NCI-H345 (cell line): ENCODE measurements around the gene MYO7B.
"Not testable (repeated sequence)": the region's sequence is repeated elsewhere in the genome, so short reads cannot be mapped to it uniquely, and the experiment has no call there.

Source experiments
- DNase-seq: peaks from one replicate; lab custom pipeline; 2025; lab: John Stamatoyannopoulos, UW

MYO7B gene

DNA sequence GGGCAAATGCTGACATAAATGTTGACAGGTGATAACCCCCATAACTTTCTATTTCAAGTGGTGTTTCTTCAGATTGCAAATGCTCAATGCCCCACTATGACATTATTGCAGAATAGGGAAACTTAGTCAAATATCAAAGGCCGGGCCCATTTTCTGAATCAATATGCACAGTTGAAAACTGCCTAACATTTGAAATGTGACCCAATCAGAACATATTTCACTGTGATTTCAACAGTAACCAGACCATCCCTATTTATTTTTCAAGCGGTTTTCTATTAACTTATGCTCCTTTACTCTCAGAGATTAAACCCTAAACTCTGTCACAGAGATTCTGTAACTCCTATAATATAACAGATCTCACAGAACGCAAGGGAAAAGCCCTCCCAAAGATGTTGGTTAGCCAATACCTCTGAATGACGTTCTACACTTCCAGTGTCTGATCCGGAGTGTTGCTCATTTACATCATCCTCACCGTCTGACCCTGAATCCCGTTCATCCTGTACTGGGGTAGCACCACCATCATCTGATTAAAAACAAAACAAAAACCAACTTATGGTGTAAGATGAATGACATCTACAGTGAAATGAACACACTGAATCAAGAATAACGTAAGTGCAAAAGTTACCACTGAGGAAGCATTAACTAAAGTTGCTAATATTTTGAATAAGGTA is 12.1 kb upstream of the MYO7B start:
- DNase-seq: no peak

DNA sequence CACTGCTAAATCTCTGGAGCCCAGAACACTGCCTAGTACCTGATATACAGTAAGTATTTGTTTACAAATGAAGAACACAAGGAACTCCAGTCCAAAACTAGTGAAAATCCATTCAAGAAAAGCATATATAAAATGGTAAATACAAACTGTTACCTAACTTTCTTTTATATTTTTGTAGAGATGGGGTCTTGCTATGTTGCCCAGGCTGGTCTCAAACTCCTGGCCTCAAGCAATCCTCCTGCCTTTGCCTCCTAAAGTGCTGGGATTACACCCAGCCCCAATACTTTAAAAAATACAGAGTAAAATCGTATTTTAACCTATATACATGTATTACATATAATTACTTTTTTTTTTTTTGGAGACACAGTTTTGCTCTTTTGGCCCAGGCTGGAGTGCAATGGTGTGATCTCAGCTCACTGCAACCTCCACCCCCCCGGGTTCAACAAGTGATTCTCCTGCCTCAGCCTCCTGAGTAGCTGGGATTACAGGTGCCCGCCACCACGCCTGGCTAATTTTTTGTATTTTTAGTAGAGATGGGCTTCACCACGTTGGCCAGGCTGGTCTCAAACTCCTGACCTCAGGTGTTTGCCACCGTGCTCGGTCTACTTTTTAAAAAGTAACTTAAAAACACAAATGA is 11.2 kb upstream of the MYO7B start:
- DNase-seq: not testable (repeated sequence)

DNA sequence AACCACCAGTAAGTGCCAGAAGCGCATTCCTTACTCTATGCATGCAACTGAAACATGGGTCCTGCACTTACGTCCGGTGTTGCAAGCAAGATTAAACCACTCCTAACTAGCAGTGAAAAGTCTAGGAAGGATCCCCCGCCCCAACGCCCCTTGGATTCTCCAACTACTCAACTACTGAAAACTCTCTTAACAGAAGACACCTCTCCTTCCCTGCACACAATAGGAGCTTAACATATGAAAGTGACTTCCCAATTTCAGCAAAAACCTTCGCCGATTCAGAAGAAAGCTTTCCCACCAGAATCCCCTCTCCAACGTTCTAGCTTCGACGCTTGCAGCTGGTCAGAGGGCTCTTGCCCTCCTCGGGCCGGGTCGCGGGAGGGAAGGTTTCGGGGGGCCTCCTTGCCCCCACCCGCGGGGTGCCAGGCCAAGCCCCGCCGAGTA is 9.8 kb upstream of the MYO7B start:
- no peak for DNase-seq

DNA sequence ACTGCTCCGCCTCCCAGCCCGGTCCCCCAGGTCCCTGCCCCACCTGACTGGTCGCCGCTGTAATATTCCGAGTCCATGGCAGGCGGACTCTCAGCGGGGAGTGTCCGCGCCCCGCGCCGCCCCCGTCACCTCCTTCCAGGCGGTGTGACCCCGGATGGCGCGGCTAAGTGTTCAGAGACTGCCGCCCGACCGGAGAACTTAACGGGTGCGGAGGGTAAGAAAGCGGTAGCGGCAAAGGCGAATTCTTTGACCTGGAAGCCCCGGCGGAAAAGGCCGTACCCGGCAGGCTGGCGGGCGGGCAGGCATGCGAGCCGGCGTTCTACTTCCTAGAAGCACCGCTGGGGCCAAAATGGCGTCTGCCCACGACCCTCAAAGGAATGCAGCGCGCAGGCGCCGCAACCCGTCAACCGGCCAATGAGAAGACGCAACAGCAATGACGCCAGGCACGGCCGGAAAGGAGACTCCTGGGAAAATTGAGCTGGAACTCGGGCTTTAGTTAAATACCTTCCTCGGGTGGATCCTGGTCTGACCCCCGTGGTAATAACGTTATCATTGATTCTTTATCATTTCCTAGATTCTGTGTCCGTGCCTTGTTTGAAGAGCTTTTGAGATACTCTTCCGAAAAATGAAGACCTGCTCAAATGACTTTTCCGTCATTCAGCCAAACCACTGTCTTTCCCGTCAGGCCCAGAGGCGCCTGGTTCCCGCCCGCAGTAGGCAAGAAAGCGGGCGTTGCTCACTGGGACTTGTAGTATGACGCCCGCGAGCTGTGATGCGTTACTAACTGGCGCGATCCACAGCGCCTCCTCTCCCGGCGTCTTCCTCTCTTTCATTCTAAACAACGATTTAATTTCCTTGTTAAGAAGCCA is 9.1 kb upstream of the MYO7B start, which contains the start of gene IWS1:
IWS1 (minus strand) TSS at position 358 of the 869 bp plus-strand sequence; CDS start at position 77, 281 bp downstream.
- DNase-seq: peak; percentile 97

DNA sequence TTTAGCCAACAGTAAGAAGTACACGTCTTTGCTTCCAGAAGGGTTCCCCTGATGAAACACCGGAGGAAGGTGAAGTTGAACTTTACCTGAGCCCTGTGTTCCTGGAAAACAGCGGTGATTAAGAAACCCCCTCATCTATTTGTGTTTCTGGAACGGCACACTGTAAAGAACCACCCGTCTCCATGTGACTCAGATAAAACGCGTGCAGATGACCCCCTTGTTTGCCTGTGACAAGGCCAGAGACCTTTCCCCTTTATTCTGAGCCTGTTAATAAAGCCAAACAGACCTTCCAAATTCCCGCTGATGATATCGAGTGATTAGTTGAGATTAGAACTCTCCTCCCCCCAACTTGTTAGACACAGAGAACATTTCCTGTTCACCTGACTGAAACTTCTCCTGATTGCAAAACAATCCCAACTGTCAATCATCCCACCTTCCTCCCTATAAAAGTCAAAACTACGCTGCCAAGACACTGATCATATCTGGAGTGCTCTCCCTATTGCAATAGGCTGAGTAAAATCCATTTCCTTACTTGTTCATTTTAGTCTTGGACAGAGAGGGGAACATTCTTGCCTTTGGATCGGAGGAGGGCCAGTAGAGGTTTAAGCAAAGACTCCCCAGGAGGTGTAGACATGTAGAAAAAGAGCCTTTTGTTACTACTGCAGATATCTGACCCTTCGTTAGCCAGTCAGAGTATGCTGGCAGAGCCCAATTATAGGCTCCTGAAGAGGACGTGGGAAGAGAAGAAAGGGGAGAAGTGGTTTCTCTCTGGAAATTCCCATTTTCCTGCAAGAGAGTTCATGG is 8.3 kb upstream of the MYO7B start:
- no peak for DNase-seq

DNA sequence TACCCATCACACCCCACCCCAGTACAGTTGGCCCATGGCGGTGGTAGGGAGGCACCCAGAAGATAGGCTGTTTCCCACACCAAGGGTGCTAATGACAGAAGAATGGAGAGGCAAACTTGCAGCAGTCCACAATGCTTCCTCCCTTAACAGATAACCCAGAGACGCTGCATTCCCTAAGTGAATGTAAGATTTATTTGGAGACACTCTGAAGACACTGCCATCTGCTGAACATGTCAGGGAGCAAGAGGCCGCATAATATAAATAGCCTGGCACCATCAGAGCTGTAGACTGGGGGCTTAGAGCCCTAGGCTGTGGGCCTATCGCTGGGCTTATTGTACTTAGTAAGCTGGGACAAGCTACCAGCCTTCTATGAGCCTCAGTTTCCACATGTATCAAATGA is 7.0 kb upstream of the MYO7B start:
- no peak for DNase-seq

DNA sequence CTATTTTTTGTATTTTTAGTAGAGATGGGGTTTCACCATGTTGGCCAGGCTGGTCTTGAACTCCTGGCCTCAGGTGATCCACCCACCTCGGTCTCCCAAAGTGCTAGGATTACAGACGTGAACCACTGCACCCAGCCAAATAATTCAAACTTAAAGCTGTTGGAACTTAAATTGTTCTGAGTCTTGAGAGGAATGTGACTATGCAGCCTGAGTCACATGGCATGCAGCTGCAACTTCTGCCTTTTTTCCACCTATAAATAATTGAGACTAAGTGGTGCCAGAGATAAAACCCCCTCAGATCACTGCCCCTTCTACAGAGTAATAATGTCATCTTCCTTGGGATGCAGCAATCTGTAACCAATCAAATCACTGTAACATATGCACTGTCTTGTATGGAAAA is 6.1 kb upstream of the MYO7B start:
- DNase-seq: not testable (repeated sequence)

DNA sequence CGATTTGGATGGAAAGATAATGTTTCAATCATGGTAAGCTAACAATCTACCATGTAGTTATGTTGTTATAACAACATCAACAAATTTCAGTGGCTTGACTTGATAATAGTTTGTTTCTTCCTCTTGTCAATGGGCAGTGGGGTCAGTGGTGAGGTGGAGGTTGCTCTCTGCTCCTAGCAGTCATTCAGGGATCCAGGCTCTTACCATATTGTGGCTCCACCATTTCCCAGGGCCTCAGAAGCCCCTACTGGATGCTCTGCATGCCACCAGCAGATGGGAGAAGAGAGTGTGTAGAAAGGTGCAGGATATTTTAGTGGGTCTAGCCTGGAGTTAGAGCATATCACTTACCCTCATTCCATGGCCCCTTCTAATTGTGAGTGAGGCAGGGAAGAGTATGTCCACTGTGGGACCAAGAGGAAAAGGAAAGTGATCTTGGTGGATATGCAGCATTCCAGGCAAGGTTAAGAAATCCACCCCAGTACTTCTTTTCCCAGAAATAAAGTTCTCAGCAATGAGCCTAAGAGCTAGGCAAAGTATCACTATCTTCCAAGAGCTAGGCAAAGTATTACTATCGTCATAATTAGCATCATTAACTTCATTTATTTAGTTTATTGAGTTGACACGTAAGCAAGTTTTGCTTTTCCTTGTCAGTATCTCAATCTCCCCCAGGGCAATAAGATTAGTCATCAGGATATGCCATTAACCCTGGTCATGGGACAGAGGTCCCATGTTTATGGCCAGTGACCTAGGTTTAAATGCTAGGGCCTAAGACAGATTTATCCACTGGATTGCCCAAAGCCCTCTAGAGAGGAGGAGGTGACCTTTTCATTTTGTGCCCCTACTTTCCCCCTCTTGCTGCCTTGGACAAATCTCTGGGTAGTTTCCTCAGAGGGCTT is 5.0 kb upstream of the MYO7B start:
- DNase-seq: no peak

DNA sequence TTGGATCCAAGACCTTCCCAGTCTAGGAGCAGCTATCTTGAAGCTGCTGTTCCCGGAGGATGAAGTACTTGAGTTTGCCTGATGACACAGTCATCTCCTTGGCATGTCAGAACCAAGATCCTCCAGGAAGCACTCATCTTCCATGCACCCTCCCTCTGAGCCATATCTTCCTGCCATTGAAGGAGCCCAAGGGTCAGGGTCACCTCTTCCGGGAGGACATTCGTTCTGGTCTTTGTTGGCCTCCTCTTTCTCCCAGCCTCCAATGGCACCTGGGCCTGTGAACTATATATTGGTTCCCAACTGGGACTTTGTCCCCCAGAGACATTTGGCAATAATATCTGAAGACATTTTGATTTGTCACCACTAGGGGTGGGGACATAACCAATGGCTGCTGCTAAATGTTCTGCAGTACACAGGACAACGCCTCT is 4.2 kb upstream of the MYO7B start:
- no peak for DNase-seq

DNA sequence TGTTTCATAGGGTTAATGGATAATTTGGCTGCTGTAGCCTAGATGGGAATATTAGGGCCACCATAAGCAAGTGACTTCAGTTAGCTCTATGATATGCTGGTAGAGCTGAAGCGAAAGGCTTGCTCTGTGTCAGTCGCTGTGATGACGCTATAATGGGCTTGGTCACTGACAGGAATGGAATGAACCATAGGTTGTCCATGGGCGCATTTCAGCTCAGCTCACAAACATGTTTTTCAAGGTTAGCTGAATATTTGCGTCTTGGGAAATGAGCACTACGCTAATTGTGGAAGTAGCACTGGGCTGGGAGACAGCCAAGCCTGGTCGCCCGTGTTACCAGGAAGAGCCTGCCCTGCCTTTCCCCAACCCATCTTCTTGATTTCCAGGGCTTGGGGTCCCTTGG is 3.2 kb upstream of the MYO7B start:
- DNase-seq: no peak

DNA sequence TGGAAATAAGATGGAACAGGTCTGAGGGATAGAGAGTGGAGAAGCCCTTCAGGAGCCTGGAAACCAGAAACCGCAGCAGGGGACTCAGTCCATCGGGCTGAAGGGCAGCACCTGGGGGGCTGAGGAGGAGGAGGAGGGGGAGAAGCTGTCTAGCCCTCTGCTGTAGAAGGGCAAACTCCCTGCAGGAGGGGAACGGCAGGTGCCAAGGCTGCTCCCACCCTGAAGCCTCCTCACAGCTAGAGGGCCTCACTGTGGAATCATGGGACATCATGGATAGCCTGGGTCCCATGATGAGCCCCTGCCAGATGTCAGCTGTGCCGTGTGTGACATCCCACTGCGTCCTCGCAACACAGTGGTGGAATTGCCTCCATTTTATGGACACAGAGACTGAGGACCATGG is 435 bp downstream of the MYO7B start:
- no peak for DNase-seq

DNA sequence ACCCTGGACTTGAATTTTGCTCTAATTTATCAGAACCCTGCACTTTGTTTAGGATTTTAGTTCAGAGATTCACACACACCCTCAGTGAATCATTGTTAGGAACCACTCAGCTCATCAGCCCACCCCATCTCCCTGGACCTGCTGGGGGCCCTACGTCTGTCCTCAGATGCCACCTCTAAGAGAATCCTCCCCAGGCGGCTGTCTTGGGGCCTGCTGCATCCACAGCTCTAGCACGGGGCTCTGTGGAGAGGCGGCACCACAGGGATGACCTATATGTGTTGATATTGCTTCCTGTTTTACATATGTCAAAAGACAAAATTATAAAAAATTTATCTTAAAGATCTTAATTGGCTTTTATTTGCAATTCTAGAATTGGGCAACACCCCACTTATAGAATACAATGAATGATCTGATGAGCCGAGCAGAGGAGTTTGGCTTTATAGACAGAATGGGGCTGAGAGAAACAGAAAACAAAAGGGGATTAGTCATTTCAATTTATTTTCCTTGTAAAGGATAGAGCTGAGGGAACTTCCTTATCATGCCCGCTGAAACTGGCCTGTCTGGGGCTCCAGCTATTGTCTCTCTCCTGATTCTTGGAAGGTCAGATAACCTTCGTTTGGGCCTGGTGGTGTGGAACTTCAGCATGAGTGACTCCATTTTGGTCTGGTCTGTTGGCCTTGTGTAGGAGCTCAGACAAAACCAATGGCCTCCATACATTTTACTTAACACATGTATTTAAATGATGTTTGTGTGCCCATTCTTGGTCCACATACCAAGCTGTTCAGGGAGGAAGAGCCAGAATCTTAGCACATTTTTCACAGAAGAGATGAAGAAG is 1.4 kb downstream of the MYO7B start:
- DNase-seq: no peak

DNA sequence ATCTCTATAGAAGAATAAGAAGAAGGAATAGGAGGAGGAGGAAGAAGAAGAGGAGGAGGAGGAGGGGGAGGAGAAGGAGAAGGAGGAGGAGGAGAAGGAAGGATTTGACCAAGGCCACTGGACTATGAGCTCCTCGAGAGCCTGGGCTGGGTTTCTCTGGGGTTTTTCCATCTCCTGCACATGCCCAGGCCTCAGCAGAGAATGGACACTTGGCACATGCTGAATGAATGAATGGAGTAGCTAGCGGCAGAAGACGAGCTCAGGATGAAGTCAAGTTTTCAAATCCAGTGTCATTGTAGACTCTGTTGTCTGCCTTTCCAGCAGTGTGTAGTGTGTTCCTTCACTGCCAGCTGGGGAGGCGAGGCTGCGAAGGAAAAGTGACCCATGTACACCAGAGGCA is 2.2 kb downstream of the MYO7B start:
- DNase-seq: no peak

DNA sequence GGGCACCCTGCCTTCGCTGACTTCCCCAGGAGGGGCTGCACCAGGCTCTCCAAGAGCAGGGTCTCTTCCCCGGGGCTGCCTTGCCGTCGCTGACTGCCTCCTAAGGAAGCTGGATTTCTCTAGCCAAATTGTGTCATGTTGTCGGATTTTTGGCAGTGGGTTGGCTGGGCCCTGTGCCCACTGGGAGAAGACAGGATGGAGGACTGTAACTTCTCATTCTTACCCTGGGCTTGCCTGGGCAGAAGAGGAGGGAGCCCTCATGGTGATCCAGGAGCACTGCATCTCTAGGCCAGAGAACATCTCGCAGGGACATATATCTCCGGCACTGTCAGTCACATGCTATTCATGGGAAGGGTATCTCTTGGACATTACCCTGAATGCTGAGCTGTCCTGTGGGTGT is 6.3 kb downstream of the MYO7B start:
- no peak for DNase-seq

DNA sequence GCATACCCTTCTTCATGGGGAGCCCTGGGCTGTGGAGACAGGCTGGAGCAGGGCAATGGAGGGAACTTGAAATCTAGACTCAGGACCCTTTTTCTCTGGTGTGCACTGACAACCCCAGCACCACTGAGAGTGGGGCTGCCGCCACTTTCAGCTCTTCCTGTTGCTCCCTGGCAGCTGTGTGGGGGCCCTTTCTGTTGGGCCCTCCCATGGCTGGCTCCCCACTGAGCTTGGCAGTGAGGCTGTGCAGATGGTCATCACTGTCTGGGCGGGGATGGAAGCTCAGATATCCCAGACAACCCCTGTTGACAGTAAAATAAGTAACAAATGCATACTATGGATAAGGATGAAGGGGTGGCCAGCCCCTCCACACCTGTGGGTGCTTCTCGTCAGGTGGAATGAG is 6.7 kb downstream of the MYO7B start:
- DNase-seq: no peak

DNA sequence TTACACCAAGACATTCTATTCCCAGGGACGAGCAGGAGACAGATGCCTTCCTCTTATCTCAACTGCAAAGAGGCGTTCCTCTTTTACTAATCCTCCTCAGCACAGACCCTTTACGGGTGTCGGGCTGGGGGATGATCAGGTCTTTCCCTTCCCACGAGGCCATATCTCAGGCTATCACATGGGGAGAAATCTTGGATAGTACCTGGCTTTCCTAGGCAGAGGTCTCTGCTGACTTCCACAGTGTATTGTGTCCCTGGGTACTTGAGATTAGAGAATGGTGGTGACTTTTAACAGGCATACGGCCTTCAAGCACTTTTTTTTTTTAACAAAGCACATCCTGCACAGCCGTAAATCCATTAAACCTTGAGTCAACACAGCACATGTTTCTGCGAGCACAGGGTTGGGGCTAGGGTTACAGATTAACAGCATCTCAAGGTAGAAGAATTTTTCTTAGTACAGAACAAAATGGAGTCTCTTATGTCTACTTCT is 7.6 kb downstream of the MYO7B start:
- DNase-seq: peak; percentile 16

DNA sequence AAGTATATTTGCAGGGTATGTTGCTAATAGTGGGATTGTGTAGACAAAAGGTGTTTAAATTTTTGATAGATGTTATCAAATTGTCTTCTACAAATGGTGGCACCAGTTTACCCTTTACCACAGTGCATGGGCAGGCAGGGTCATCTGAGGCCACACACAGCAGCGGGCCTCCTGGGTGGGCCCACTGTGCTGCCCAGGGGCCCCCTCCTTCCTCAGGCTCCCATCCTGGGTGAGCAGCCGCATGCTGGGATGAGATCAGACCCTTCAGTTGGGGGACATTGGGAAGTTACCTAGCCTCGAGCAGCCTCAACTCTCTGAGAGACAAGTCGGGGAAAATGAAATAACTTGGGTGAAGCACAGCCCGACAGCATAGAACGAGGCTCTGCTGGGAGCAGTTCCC is 9.7 kb downstream of the MYO7B start:
- DNase-seq: no peak

DNA sequence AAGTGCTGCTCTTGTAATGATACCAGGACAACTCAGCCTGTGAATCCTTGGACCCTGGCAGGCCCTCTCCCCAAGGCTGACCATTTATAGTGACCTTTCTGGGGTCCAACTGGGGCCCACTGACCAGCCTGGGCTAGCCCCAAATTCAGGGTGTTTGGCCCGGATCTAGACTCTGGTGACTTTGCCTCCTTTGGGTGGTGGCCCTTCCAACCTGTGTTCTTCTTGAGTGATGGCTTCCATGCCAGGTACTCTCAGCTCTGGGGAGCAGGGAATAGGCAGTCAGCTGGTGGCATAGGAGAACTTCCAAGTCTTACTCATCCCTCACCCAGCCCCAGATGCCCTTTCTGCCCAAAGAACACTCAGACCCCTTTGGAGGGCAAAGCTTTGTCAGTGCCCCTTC is 10.3 kb downstream of the MYO7B start:
- no peak for DNase-seq

DNA sequence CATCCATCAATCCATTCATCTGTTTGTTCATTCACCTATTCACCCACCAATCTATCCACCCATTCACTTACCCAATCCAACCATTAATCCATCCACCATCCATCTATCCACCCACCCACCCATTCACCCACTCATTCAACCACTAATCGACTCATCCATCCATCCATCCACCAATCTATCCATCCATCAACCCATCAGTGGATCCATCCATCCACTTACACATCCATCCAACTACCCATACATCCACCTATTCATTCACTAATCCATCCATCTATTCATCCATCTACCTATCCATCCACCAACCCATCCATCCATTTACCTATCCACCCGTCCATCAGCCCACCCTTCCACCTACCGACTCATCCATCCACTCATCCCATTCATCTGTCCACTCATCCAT is 11.3 kb downstream of the MYO7B start:
- DNase-seq: no peak
